H1 (cell line): ENCODE results near the gene PRDX5. TPM values are rescaled to one million over a fixed set of nuclear protein-coding genes. Genes with fewer than 3 reads are reported as not detected.

Experiments used
- E2F6 ChIP-seq: IDR thresholded peaks from 2 replicates; pipeline ENCODE4 v1.6.1; 2012; ENCODE audit warnings: inconsistent platforms
- PHF8 ChIP-seq: fragments of 200-600 bp; sonication (generic); conservative IDR thresholded peaks from 2 replicates; pipeline ENCODE4 v1.7.1; 2012; ENCODE audit warnings: low read depth, mild to moderate bottlenecking, inconsistent platforms, low read length, moderate library complexity
- POLR2AphosphoS5 ChIP-seq: IDR thresholded peaks from 2 replicates; pipeline ENCODE4 v1.6.1; 2011; ENCODE audit warnings: low read depth, low read length
- polyA plus RNA-seq, 7 experiments: library from polyadenylated mRNA; depleted of rRNA in 3 of 7; stranded (reverse) in 5 of 7; unstranded in 2 of 7; fragments of >200 nt in 5 of 7; fragments of 200-250 nt in 2 of 7; gene quantifications; 1 replicate in 5 of 7; 2 replicates in 1 of 7; 4 replicates in 1 of 7; pipeline versions ENCODE4 v1.2.1 to v1.2.3, GENCODE V29; 2011 to 2013; ENCODE audit warnings: missing spikeins in 2 of 7, mixed read lengths in 2 of 7
- total RNA-seq: library from RNA; stranded (reverse); fragmentation: NEBNext Ultra II Directional; extraction: Animal tissue kit (Norgen Biotek cat#: 25700); gene quantifications from 2 replicates; pipeline ENCODE4 v1.2.1, GENCODE V29; 2021

Gene PRDX5
- total and polyA plus RNA-seq, 2 of the 8 experiments (the other 6 are each of a cell fraction or from before 2014, with no cell fraction given): 201 to 582 TPM

GRCh38 chr11:64364435-64364834 is 46.5 kb downstream of the PRDX5 start (continued):
- TF ChIP-seq E2F6 (no peak), PHF8 (no peak), POLR2AphosphoS5 (no peak)
